RWPE2 (cell line): ENCODE results near the gene RFC2.

Source experiments
- ATAC-seq: fragments of 200-7000 bp; cut with Tn5 transposase; 3 replicates; pipeline ENCODE4 v1.9.1; 2021; ENCODE audit warnings: low read depth
- DNase-seq: peaks from one replicate; pipeline ENCODE4 v3.0.0-alpha.2; 2020; ENCODE audit warnings: low spot score
- H3K27ac ChIP-seq: fragments of 450-650 bp; 2 replicates; pipeline ENCODE4 v1.5.1; 2017; ENCODE audit warnings: mild to moderate bottlenecking; ENCODE audit not compliant: poor library complexity, severe bottlenecking
- H3K27me3 ChIP-seq: fragments of 250-450 bp; sonication (Bioruptor Pico); 2 replicates; pipeline ENCODE4 v1.5.1; 2021; ENCODE audit warnings: mild to moderate bottlenecking, moderate library complexity; ENCODE audit not compliant: insufficient read depth, poor library complexity, severe bottlenecking
- H3K36me3 ChIP-seq: fragments of 250-450 bp; sonication (Bioruptor Pico); 2 replicates; pipeline ENCODE4 v1.5.1; 2020; ENCODE audit warnings: low read depth, mild to moderate bottlenecking, moderate library complexity
- H3K4me1 ChIP-seq: fragments of 250-450 bp; sonication (Bioruptor Pico); 2 replicates; pipeline ENCODE4 v1.5.1; 2021; ENCODE audit warnings: mild to moderate bottlenecking, moderate library complexity; ENCODE audit not compliant: insufficient read depth, poor library complexity, severe bottlenecking
- H3K4me3 ChIP-seq: fragments of 250-450 bp; sonication (Bioruptor Pico); 2 replicates; pipeline ENCODE4 v1.5.1; 2021; ENCODE audit warnings: mild to moderate bottlenecking, moderate library complexity; ENCODE audit not compliant: severe bottlenecking
- H3K9me3 ChIP-seq: fragments of 250-450 bp; sonication (Bioruptor Pico); 2 replicates; pipeline ENCODE4 v1.5.1; 2021; ENCODE audit warnings: mild to moderate bottlenecking, moderate library complexity; ENCODE audit not compliant: severe bottlenecking
- TF ChIP-seq, protein P1 (sequence below): fragments of 450-650 bp; IDR thresholded peaks from one replicate; pipeline ENCODE4 v1.5.1; 2017; ENCODE audit warnings: mild to moderate bottlenecking, moderate library complexity; ENCODE audit not compliant: poor library complexity, severe bottlenecking

The RFC2 gene

DNA sequence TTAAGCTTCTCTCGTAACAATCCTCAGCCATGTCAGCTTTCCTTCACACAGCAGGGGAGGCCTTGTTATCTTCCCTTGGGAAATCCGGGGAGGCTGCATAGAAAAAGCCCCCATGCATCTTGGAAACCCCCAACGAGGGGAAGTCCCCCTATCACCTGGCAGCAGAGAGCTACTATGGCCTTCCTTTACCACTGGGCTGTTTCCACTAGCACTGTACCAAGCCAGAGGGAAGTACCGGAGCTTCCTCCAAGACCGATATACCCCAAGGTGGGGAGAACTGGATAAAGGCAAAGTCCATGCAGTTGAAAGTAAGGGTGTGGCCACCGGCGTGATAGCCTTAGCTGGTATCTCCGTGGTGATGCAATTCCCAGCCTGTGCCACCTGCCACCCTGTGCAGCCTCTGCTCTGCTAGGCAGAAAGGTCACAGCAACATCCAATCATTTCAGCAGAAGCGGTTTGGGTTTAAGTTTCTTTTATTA, 30.6 kb upstream of the RFC2 start:
- H3K9me3 ChIP-seq = no peaks in the 10 kb centered on the region
- H3K27me3 ChIP-seq = no peaks in the 10 kb centered on the region
- TF ChIP-seq, protein P1, sequence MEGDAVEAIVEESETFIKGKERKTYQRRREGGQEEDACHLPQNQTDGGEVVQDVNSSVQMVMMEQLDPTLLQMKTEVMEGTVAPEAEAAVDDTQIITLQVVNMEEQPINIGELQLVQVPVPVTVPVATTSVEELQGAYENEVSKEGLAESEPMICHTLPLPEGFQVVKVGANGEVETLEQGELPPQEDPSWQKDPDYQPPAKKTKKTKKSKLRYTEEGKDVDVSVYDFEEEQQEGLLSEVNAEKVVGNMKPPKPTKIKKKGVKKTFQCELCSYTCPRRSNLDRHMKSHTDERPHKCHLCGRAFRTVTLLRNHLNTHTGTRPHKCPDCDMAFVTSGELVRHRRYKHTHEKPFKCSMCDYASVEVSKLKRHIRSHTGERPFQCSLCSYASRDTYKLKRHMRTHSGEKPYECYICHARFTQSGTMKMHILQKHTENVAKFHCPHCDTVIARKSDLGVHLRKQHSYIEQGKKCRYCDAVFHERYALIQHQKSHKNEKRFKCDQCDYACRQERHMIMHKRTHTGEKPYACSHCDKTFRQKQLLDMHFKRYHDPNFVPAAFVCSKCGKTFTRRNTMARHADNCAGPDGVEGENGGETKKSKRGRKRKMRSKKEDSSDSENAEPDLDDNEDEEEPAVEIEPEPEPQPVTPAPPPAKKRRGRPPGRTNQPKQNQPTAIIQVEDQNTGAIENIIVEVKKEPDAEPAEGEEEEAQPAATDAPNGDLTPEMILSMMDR = no peak
- peaks cover 5% of the 10 kb centered on the region for H3K4me1 ChIP-seq
- no peak overlapping the region for H3K27ac ChIP-seq
- no peak overlapping the region for H3K4me3 ChIP-seq
- no peak for ATAC-seq
- H3K36me3 ChIP-seq = no peaks in the 10 kb centered on the region
- DNase-seq = no peak

DNA sequence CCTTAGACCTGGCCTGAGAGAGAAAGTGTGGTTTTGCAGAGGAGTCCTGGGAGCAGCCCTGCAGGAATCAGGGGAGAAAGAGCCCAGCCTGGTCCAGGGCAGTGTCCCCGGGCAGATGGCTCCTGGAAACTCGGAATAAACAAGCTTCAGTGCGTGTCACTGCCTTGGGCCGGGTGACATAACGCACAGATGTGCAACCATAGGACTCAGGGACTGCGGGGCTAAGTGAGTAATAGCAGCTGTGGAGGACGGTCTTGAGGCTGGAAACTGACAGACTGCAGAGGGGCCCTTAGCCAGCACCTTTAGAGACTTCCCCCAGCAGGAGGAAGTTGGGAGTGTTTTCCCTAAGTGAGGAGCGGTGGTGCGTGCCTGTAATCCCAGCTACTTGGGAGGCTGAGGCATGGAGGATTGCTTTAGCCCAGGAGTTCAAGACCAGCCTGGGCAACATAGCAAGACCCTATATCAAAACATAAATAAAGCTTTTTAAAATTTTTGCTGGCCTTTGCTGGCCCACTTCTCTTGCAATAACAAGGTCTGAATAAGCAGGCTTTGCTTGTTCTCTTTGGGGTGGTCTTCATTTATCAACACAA, 29.8 kb upstream of the RFC2 start:
- Histone ChIP-seq H3K27me3 (no peaks in the 10 kb centered on the region), H3K4me3 (no peak overlapping the region), H3K36me3 (no peaks in the 10 kb centered on the region), H3K4me1 (peaks cover 11% of the 10 kb centered on the region), H3K9me3 (no peaks in the 10 kb centered on the region), H3K27ac (no peak overlapping the region)
- TF ChIP-seq, protein P1 = no peak
- no peak for ATAC-seq
- DNase-seq = no peak

DNA sequence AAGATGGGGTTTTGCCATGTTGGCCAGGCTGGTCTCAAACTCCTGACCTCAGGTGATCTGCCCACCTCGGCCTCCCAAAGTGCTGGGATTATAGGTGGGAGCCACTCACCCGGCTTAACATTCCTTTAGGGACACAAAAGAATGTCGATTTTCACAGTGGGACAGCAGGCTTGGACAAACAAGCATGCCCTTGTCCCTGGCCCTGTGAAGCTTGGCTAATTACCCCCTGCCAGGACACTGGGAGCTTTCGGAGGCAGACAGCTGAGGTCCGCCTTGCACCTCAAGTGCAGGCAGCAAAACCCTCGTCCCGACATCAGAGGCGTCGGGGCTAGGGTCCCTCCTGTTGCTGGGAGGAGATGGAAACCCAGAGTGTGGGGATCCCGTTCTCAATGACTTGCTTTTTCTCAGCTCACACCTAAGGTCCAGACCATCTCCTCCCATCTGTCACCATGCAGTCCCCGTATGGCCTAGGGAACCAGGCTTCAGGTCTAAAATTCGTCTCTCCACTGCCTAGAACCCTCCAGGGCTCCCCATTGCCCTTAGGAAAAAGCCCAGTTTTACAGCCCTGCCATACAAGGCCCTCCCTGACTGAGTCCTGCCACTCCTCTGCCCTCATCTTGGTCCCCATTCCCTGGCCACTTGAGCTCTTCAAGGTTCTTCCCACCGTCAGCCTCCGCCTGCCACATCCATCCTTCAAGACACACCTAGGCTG, 28.7 kb upstream of the RFC2 start:
- TF ChIP-seq, protein P1 = no peak
- peaks cover 11% of the 10 kb centered on the region for H3K4me1 ChIP-seq
- no peak overlapping the region for H3K4me3 ChIP-seq
- H3K9me3 ChIP-seq = no peaks in the 10 kb centered on the region
- H3K36me3 ChIP-seq = no peaks in the 10 kb centered on the region
- DNase-seq = no peak
- H3K27me3 ChIP-seq = no peaks in the 10 kb centered on the region
- H3K27ac ChIP-seq = no peak overlapping the region
- ATAC-seq = no peak

DNA sequence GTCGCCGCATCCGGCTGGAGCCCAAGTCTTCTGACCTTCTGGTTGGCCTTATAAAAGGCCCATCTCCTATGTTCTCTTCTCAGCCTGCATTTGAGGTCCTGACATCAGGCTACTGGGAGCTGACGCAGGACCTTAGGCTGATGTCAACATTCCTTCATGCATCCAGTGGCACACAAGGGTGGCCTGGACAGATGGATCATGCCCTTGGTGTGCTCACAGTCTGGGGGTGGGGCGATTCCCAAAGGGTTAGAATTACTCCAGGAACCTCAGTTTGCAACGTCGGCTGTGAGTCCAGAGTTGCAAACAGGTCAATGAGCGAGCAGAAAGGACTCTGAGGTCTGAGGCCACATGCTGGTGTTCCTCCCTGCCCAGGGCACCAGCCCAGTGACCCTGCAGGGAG, 26.8 kb upstream of the RFC2 start:
- ATAC-seq (no peak), DNase-seq (no peak)
- Histone ChIP-seq H3K4me3 (no peak overlapping the region), H3K4me1 (peaks cover 11% of the 10 kb centered on the region), H3K27me3 (no peaks in the 10 kb centered on the region), H3K9me3 (no peaks in the 10 kb centered on the region), H3K27ac (peak overlapping the region; percentile 66), H3K36me3 (no peaks in the 10 kb centered on the region)
- TF ChIP-seq, protein P1 = no peak

DNA sequence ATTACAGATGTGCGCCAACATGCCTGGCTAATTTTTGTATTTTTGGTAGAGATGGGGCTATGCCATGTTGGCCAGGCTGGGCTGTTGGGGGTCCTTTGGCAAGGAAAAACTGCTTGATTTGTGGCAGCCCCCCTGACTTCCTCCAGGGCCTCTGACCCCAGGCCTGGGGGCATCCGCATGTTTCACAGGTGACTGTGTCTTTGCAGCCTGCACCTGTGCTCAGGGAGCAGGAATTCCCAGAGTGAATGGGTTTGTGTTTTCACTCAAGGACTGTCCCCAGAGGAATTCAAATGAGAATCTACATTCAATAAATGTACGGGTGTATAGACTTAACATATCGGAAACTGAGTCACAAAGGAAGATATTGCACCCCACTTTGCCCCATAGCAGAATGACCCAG, 23.4 kb upstream of the RFC2 start:
- Histone ChIP-seq H3K4me3 (no peak overlapping the region), H3K36me3 (no peaks in the 10 kb centered on the region), H3K27ac (no peak overlapping the region), H3K27me3 (no peaks in the 10 kb centered on the region), H3K4me1 (peaks cover 13% of the 10 kb centered on the region), H3K9me3 (no peaks in the 10 kb centered on the region)
- DNase-seq = no peak
- TF ChIP-seq, protein P1 = no peak
- ATAC-seq = no peak
